Muscle of leg (tissue), 11 donors: ENCODE measurements around the gene GNG14. TPM values are rescaled to one million over a fixed set of nuclear protein-coding genes. Genes with fewer than 3 reads are reported as not detected.
A peak's percentile ranks its signal among the peaks of the same experiment; 100 is the strongest.
"Not testable (repeated sequence)": the region's sequence is repeated elsewhere in the genome, so short reads cannot be mapped to it uniquely, and the experiment has no call there.

Experiments
- DNase-seq: peaks from one replicate; pipeline ENCODE4 v3.0.0; 2013
- H3K27ac ChIP-seq: one replicate; pipeline ENCODE4 v1.5.1; 2013; ENCODE audit warnings: mild to moderate bottlenecking, low read length, control low read depth
- H3K27me3 ChIP-seq: one replicate; pipeline ENCODE4 v1.6.1; 2013; ENCODE audit warnings: low read length; ENCODE audit not compliant: control insufficient read depth, insufficient read depth
- H3K36me3 ChIP-seq: one replicate; pipeline ENCODE4 v1.6.1; 2013; ENCODE audit warnings: low read length; ENCODE audit not compliant: control insufficient read depth, insufficient read depth
- H3K4me1 ChIP-seq: one replicate; pipeline ENCODE4 v1.6.1; 2013; ENCODE audit warnings: low read length; ENCODE audit not compliant: control insufficient read depth, insufficient read depth
- H3K4me3 ChIP-seq: one replicate; pipeline ENCODE4 v1.5.1; 2013; ENCODE audit warnings: low read length, control low read depth
- H3K9me3 ChIP-seq: replicated peaks from 2 replicates; pipeline ENCODE4 v1.6.1; 2013; ENCODE audit warnings: low read depth, low read length; ENCODE audit not compliant: control insufficient read depth
- WGBS: methylation state at CpG from one replicate; pipeline ENCODE4 v1.1.5; 2013; ENCODE audit warnings: missing lambda C conversion rate; ENCODE audit not compliant: insufficient coverage; 5-methylcytosine and 5-hydroxymethylcytosine counted together
- polyA plus RNA-seq, 8 donors: library from polyadenylated mRNA; unstranded; fragments of 120-200 nt; gene quantifications; one replicate each; pipeline versions ENCODE4 v1.2.1 to v1.2.3, GENCODE V29; 2013; ENCODE audit warnings: inconsistent platforms in 1 of 8, low replicate concordance in 1 of 8; ENCODE audit not compliant: insufficient read length in 8 of 8, insufficient read depth in 1 of 8
- total RNA-seq: library from RNA; stranded (reverse); fragments of 120-200 nt; gene quantifications from one replicate; pipeline ENCODE4 v1.2.4, GENCODE V29; 2013

Gene GNG14
- total and polyA plus RNA-seq, 9 donors = 0.33 TPM; not detected in 8

DNA sequence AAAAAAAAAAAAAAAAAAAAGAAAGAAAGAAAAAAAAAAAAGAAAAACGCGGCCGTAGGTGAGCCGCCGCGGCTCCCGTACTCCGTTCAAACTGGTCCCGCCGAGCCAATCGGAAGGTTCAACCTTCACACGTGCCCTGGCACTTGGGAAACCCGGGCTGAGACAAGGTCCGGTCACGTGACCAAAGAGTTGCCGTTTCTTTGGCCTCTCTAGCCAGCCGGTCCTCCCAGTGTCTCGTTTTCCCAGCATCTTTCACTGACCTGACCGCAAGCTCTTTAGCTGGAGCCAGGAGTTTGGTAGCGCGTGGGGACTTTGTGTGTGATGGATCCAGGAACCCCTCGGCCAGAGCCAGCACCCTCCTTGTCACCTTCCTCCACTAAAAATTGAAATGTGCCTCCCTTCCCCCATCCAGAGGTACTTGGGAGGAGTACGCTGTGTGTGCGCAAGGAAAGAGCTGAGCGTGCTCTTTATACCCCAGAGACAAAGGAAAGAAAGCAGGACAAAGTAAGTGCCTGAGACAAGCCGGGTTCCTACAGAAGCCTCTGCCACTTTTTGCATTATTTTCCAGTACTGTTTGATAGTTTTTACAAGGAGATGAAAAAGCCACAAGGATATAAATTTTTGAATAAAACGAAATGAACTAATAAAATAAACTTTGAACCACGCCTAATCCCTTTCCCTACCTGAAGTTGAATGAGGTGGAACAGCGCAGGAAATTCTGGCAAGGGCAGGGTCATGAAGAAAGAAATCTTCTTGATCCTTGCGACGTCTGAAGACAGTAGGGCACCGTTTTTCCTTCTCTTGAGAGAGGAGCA lies 35.0 kb downstream of the GNG14 start:
- peak overlapping the region; percentile 96 for H3K27ac ChIP-seq
- H3K9me3 ChIP-seq = no peaks in the 10 kb centered on the region
- H3K4me1 ChIP-seq = peaks cover 33% of the 10 kb centered on the region
- H3K36me3 ChIP-seq = peaks cover 18% of the 10 kb centered on the region
- 2% methylated on average over 11 of the region's 32 CpGs for WGBS
- DNase-seq = peak; percentile 100
- H3K27me3 ChIP-seq = no peaks in the 10 kb centered on the region
- H3K4me3 ChIP-seq = peak overlapping the region; percentile 73

DNA sequence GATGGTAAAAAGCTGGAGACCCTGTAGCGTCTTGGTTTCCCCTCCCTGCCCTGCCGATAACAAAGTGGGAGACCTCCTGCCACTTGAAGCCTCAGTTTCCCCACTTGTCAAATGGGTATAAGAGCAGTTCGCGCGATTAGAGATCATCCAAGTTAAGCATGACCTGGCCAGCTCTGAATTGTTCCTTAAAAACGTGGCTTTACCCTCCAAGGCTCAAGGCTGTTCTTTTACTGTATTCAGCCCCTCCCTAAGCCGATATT lies 35.5 kb downstream of the GNG14 start:
- peak; percentile 33 for DNase-seq
- H3K9me3 ChIP-seq = no peaks in the 10 kb centered on the region
- H3K27me3 ChIP-seq = no peaks in the 10 kb centered on the region
- peak overlapping the region; percentile 73 for H3K4me3 ChIP-seq
- WGBS = 3% methylated on average over 5 of the region's 7 CpGs
- H3K36me3 ChIP-seq = peaks cover 17% of the 10 kb centered on the region
- H3K4me1 ChIP-seq = peaks cover 33% of the 10 kb centered on the region
- peak overlapping the region; percentile 96 for H3K27ac ChIP-seq

DNA sequence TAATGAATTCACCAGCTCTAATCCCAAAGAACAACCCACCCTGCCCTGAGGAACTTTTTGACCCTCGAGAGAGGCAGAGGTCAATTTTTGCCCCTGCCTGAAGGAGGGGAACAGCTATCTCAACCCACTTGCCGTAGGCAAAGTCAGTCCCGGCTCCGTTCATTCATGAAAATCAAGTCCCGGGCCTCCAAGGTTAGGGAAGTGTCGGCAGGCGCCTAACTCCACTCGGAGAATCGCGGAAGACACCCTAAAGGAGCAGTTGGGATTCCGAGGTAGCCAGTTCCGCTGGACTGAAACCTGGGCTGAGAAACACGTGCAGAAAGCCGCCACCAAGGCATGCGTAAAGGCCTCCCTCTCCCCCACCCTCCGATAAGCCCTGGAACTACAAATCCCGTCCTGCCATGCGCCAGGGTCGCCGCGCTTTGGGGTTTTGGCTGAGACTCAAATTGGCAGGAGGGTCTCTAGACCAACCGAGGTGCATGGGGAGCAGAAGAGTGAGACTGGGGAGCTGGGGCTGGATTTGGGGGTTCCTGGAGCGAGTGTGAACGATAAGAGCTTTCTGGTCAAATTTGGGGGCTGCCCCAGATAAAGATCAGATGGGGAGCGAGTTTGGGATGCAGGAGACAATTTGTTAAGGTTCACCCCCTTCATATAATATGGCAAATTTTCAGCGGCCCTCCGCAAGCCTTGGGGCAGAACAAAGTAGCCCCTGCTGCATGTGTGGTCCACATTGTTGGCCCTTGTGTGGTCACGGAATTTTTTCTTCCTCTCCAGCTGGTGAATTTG lies 36.0 kb downstream of the GNG14 start, which contains the start of gene TNPO2:
Gene TNPO2 (minus strand): TSS at position 292 of the 786 bp plus-strand sequence. CDS start 2,955 bp downstream, outside the sequence.
- Histone ChIP-seq H3K27ac (peak within 1 kb of the TSS; percentile 96), H3K9me3 (no peaks in the 10 kb centered on the region), H3K4me1 (peaks cover 33% of the 10 kb centered on the region), H3K36me3 (peaks cover 16% of the 10 kb centered on the region), H3K4me3 (peak within 1 kb of the TSS; percentile 73), H3K27me3 (no peaks in the 10 kb centered on the region)
- 3% methylated on average over 16 of the region's 28 CpGs for WGBS
- DNase-seq = peak; percentile 74

DNA sequence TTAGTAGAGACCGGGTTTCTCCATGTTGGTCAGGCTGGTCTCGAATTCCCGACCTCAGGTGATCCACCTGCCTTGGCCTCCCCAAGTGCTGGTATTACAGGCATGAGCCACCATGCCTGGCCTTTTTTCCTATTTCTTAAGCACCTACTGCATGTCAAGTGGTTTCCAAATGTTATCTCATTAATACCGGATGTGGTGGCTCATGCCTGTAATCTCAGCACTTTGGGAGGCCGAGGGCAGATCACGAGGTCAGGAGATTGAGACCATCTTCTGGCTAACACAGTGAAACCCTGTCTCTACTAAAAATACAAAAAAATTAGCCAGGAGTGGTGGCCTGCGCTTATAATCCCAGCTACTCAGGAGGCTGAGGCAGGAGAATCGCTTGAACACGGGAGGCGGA lies 37.8 kb downstream of the GNG14 start:
- Histone ChIP-seq H3K4me1 (peaks cover 25% of the 10 kb centered on the region), H3K36me3 (peaks cover 26% of the 10 kb centered on the region)
- DNase-seq, H3K4me3 ChIP-seq, H3K27me3 ChIP-seq, H3K27ac ChIP-seq, H3K9me3 ChIP-seq: not testable (repeated sequence)
- 94% methylated on average over 6 of the region's 10 CpGs for WGBS

DNA sequence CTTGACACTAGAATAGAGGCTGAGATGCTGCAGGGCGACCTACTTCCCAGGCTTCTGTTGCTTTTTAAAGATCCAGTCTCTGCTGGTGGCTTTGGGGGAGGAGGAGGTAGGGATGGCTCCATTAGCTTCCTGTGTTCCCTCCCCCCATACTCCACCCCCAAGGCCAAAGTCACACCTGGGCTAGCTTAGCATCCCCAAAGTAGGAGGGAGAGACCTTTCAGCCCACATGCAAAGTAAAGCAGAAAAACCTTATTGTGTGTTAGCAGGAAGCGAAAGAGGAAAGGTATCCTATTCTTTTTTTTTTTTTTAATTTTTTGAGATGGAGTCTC lies 39.2 kb downstream of the GNG14 start:
- no peak for DNase-seq

DNA sequence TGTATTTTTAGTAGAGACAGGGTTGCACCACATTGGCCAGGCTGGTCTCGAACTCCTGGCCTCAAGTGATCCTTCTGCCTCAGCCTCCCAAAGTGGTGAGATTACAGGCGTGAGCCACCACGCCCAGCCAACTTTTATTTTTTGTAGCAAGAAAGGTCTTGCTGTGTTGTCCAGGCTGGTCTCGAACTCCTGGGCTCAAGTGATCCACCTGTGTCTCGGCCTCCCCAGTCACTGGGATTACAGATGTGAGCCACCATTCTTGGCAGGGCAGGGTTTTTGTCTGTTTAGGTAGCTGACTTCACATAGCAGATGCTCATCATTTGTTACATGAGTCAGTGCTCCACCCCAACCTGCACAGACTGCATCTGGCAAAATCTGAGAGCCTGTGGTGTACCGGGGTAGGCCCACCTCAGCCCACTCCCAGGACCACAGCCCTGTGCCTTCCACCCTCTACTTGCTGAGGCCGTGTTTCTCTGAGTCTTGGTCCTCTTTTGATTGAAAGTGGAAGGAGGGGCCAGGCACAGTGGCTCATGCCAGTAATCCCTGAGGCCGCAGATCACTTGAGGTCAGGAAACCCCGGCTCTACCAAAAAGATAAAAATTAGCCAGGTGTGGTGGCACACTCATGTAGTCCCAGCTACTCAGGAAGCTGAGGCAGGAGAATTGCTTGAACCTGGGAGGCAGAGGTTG lies 40.1 kb downstream of the GNG14 start:
- Histone ChIP-seq H3K27ac (no peak overlapping the region), H3K27me3 (no peaks in the 10 kb centered on the region), H3K4me3 (no peak overlapping the region), H3K36me3 (peaks cover 40% of the 10 kb centered on the region), H3K9me3 (no peaks in the 10 kb centered on the region), H3K4me1 (peaks cover 22% of the 10 kb centered on the region)
- 93% methylated on average over 7 of the region's 9 CpGs for WGBS
- no peak for DNase-seq

More for the DNA sequence above, 39.2 kb downstream of the GNG14 start:
- Histone ChIP-seq H3K27ac (no peak overlapping the region), H3K4me1 (peaks cover 17% of the 10 kb centered on the region), H3K27me3 (no peaks in the 10 kb centered on the region), H3K36me3 (peaks cover 37% of the 10 kb centered on the region), H3K4me3 (no peak overlapping the region), H3K9me3 (no peaks in the 10 kb centered on the region)
- no CpG with 5 or more reads among the region's 2 CpGs for WGBS

DNA sequence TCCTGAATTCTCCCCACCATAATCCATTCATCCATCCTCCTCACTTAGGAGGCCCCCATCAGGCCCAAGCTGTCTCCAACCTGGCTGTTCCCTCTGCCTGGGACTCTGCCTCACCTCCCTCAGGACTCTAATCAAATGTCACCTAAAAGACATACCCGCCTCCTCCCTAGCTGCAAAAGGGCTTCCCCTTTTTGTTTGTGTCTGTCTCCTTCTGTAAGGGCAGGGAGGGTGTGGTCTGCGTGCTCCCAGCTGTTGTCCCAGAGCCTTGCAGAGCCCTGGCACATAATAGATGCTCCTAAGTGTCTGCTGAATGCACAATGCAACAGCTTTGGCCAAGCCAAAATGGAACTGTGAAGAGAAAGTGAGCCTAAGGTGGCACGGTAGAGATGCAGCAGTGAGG lies 42.3 kb downstream of the GNG14 start:
- no peaks in the 10 kb centered on the region for H3K27me3 ChIP-seq
- H3K9me3 ChIP-seq = no peaks in the 10 kb centered on the region
- WGBS = 80% methylated on average over 2 of the region's 3 CpGs
- H3K4me1 ChIP-seq = peaks cover 18% of the 10 kb centered on the region
- no peak overlapping the region for H3K27ac ChIP-seq
- DNase-seq = no peak
- H3K4me3 ChIP-seq = no peak overlapping the region
- H3K36me3 ChIP-seq = peaks cover 40% of the 10 kb centered on the region

DNA sequence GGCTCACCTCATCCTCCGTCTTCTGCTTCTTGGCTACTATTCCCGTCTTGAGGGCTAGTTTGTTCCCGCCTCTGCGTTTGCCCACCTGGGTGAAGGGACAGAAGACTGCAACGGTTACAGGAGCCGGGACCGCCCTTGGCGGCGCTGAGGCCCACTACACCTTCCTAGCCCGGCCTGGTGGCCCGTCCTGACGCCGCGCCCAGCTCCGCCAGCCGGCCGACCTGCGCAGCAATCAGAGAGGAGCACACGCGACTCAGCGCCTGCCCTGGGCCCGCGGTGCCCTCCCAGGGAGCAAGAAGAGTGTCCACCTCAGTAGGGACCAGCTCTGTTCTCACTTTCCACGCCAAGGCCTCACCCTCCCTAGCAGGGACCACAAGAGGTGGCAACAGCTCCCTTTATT lies 43.5 kb downstream of the GNG14 start:
- H3K4me3 ChIP-seq = no peak overlapping the region
- no peaks in the 10 kb centered on the region for H3K9me3 ChIP-seq
- DNase-seq = no peak
- peaks cover 20% of the 10 kb centered on the region for H3K4me1 ChIP-seq
- no peaks in the 10 kb centered on the region for H3K27me3 ChIP-seq
- no peak overlapping the region for H3K27ac ChIP-seq
- H3K36me3 ChIP-seq = peaks cover 40% of the 10 kb centered on the region
- 91% methylated on average over 23 of the region's 24 CpGs for WGBS

DNA sequence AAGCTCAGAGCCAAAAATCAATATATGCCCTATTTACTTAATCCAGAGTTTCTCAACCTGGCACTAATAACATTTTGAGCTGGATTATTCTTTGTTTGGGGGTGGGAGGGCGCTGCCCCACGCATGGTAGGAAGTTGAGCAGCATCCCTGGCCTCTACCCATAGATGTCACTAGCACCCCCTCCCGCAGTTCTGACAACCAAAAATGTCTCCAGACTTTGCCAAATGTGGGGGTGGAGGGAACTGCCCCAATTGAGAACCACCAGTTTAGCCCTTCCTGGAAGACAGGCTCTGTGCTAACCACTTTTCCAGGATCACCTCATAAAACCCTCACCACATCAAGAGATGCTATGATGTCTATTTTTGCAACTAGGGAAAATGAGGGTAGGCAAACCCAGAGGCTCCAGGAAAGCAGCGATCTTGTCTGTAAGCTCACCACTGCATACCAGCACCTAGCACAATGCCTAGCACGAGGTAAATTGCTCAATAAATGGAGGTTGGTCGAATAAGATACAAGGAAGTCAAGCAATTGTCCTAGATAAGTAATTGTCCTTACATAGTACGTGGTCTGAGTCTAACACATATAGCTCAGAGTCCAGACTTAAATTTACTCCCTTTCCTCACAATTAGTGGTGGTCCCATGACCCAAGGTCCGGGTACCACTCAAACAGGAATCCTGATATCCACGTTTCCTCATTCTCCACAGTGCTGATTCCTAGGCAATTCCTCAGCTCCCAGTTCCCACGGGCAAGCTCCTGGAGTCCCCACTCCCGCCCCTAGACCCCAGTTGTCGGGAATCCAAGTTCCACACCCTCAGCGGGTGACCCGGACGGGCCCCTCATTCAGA lies 45.8 kb downstream of the GNG14 start:
- Histone ChIP-seq H3K27me3 (no peaks in the 10 kb centered on the region), H3K4me3 (peak overlapping the region; percentile 55), H3K4me1 (peaks cover 36% of the 10 kb centered on the region), H3K9me3 (no peaks in the 10 kb centered on the region), H3K36me3 (peaks cover 36% of the 10 kb centered on the region), H3K27ac (peak overlapping the region; percentile 62)
- 0% methylated on average over 8 of the region's 15 CpGs for WGBS
- DNase-seq = peak; percentile 51
